HG02884 (cell line): ENCODE measurements around the gene NLGN1.
"Not testable (repeated sequence)": the region's sequence is repeated elsewhere in the genome, so short reads cannot be mapped to it uniquely, and the experiment has no call there.

Source experiments
- ATAC-seq: cut with Tn5 transposase; IDR thresholded peaks from one replicate; pipeline ENCODE4 v1.9.1; 2021; ENCODE audit warnings: mild to moderate bottlenecking, moderate library complexity; ENCODE audit not compliant: unreplicated experiment

Gene NLGN1

DNA sequence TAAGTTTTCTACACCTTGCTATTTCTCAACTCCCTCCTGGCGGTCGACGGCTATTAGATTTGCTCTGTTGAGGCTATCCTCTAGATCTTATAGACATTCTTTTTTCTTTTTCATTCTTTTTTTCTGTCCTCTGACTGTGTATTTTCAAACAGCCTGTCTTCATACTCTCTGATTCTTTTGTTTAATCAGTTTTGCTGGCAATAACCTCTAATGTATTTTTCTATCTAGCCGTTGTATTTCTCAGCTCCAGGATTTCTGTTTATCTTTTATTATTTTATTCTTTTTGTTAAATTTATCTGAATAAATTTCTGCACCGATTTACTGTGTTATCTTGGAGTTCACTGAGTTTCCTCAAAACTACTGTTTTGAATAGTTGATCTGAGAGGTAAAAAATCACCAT is 31.5 kb downstream of the NLGN1 start:
- no peak for ATAC-seq

DNA sequence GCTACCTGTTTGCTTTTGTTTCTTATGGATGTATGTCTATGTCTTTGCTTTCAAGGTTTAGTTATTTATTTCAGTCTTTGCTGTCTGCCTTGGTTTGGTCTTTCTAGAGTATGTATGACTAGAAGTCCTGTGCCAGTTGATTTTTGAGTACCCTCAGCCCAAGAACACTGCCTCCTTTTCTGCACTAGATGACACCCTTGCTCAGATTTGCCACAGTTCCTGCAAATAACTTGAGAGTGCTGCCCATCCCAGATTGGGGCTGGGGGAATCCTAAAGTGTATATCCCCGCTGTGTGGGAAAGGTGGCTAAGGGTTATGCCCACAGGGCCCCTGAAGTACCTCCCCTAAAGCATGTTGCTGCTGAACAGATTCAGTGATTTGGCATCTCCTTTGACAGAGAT is 32.0 kb downstream of the NLGN1 start:
- ATAC-seq: no peak

DNA sequence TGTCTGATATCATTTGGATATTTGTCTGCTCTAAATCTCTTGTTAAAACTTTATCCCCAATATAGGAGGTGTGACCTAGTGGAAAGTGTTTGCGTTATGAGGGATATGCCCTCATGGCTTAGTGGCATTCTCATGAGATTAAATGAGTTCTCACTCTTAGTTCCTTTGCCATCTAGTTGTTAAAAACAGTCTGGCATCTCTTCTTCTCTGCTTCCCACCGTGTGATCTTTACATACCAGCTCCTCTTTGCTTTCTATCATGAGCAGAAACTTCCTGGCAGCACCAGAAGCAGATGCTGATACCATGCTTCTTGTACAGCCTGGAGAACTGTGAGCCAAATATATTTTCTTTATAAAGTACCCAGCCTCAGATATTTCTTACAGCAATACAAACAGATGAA is 33.0 kb downstream of the NLGN1 start:
- ATAC-seq: no peak

DNA sequence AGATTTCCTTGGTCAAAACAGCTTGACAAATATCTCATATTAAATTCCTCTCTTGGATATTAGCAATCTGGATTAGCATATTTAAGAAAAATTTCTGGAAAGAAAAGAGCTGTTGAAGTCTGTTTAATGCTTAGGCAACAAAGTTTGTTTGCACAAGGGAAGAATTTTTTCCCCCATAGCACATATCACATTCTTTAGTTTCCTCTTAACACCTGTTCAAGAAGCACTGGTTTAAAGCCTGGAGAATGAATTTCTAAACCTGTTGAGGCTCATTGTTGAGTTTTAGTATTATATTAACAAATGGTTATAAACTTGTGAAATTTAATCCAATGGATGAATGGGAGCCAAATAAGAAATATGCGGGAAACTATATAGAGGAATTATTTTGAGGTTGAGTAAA is 41.5 kb downstream of the NLGN1 start:
- no peak for ATAC-seq

DNA sequence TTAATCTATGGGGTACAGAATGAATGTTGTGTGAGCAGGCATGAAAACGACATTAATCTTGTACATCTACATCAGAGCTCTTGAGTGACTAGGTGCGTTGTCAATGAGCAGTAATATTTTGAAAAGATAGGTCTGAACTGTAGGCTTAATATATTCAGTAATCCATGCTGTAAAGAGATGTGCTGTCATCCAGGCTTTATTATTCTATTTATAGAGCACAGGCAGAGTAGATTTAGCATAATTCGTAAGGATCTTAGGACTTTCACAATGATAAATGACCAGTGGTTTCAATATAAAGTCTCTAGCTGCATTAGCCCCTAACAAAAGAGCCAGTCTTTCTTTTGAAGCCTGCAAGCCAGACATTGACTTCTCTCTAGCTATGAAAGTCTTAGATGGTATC is 43.0 kb downstream of the NLGN1 start:
- ATAC-seq: no peak

DNA sequence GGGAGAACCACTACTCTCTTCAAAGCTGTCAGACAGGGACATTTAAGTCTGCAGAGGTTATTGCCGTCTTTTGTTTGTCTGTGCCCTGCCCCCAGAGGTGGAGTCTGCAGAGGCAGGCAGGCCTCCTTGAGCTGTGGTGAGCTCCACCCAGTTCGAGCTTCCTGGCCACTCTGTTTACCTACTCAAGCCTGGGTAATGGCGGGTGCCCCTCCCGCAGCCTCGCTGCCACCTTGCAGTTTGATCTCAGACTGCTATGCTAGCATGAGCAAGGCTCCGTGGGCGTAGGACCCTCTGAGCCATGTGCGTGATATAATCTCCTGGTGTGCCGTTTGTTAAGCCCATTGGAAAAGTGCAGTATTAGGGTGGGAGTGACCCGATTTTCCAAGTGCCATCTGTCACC is 54.0 kb downstream of the NLGN1 start:
- ATAC-seq: not testable (repeated sequence)

GRCh38 chr3:173463250-173463649 is 65.7 kb downstream of the NLGN1 start:
- ATAC-seq: no peak

DNA sequence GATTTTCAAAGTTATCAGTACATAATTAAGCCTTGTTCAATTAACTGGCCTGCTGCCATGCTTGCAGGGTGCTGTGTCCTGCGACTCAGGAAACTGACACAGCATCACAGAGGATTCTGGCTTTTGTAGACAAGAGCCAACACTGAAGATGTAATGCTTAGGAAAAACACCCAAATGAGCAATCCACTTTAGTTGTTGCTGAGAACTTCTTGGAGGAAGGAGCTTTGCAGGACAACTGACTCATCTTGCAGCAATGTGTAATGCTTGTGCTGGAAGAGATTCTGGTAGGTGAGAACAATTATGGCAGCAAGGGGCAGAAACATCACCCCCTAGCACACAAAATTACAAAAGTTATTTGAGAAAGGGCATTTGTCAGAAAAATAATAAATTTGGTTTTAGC is 67.6 kb downstream of the NLGN1 start:
- no peak for ATAC-seq

GRCh38 chr3:173465898-173466678 is 68.5 kb downstream of the NLGN1 start:
- no peak for ATAC-seq

DNA sequence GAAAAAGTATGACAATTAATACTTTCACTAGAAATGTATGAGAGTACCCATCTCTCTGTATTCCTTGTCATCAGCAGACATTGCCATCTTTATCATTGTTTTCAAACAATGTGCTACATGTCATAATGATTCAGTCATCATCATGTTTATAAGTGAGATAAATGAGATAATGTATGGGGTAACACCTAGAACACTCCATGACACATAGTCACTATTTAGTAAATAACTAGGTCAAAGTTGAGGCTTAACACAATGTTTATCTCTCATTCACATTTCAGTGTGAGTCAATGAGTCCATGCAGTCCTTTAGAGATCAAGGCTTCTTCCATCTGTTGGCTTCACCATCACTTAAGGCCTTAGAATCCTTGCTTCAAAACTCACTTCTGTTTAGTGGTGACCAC is 70.0 kb downstream of the NLGN1 start:
- ATAC-seq: no peak

GRCh38 chr3:173473237-173473636 is 75.7 kb downstream of the NLGN1 start:
- ATAC-seq: no peak

GRCh38 chr3:173479301-173479700 is 81.8 kb downstream of the NLGN1 start:
- ATAC-seq: no peak

DNA sequence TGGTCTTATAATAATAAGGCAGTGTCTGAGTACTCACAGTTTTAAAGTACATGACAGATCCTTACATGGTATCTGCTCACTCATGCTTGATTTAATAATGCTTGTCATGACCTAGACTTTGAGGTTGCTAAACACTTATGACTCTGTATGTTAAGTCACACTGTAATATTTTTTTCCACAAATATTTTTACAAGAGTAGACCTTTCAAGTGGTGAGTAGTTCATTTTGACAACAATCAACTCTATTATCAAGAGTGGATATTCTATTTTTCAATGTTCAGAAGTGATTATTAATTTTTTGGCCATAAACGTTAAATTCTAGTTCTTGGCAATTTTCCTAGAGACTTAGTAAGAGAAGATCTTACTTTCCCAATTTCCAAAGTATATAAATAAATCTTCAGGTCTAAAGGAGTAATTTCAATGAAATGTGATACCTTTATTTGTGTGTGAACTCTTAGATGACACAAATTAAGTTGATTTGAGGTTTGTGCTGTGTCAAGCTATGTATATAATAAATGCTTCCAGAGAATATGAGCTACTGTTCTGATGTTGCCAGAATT is 104.5 kb downstream of the NLGN1 start:
- no peak for ATAC-seq

DNA sequence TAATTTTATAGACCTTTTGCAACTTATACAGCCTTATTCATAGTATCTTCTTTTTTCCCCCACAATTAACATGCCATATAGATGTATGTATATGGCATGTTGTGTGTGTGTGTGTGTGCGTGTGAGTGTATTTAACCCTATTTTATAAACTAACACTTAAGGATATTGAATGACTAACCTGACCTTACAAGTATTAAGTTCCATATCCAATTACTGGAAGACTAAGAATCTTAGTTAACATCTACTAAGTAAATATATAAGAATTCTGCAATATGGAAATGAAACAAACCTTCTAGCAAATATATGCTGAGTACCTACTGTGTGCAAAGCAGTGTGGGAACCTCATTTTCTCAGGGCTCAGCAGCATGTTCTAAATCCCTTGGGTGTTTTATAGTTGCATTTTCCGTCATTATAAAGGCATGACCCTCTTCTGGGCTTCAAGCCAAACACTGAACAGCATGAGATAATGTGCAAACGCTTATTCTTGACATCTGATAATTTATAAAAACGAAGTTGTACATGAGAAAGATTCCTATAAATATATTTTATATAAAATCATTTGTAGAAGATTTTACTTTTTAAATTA is 105.5 kb downstream of the NLGN1 start:
- ATAC-seq: no peak

- ATAC-seq: no peak
Observed at GRCh38 chr3:173510565-173510964, 113.0 kb downstream of the NLGN1 start.

DNA sequence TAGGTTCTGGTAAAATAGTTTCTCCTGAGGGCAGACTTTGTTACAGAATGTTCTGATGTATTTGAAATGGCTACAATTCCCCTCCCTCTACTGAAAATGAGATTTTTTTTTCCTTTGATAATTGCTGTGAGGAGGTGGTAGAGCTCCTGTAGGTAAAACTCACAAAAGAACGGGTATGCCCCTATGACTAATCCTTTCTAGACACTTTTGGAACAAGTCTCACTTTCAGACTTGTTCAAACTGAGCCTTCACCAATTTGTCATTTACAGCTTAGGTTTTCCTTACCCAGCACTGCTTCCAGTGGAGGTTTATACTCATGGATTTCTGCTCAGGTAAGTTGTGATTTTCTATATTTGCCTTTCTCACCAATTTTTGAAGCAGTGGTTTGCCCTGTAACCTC is 115.6 kb downstream of the NLGN1 start:
- peak; percentile 57 for ATAC-seq

DNA sequence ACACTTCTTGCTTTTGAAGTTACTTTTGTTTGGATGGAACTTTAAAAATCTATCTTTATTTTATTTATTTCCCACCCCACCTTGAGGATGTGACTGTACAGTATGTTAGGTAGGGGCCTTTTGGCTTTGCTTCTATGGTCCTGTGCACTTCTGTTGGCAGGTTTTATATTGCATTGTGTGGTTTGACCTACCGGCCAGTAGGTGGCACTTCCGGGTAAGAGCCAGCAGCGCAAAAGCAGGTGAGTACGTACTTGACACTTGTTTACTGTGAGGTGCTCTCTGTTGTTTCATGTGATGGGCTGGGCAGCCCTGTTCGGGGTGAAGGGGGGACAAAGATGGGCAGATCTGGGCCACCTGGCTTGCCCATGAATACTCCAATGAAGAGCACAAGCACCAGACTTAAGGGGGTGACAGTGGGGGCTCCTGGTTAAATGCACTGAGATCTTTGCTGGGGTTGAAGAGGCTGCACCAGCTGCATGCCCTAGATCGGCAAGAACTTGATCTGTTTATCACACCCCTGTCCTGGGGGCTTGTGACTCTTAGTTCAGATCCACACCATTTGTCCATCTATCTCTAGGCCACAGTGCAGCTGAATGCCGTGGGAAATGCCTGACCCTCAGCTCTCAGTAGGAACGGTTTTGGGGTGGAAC is 131.6 kb downstream of the NLGN1 start:
- peak; percentile 98 for ATAC-seq

DNA sequence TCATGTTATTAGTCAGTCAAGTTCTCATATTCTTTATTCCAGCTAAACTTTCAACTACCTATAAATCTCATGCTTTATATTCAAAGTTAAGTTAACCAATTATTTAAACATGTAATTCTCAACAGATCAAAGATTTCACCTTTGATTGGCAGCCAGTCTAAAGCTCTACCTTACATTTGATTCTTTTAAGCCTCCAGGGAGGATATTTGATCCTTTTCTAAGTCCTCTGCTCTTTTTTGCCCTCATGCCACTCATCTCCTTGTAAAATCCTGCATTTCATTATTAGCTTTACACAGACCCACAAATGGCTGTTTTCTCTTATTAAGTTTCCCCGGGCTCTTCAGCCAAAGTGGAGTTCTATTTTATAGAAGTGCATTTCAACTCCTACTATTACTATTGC is 134.1 kb downstream of the NLGN1 start:
- ATAC-seq: no peak

- ATAC-seq: no peak
Observed at GRCh38 chr3:173538410-173538809, 140.9 kb downstream of the NLGN1 start.

DNA sequence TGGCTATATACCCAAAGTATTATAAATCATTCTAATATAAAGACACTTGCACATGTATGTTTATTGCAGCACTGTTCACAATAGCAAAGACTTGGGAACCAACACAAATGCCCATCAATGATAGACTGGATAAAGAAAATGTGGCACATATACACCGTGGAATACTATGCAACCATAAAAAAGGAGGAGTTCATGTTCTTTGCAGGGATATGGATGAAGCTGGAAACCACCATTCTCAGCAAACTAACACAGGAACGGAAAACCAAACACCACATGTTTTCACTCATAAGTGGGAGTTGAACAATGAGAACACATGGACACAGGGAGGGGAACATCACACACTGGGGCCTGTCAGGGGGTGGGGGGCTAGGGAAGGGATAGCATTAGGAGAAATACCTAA is 148.0 kb downstream of the NLGN1 start:
- ATAC-seq: not testable (repeated sequence)

GRCh38 chr3:173547070-173547469 is 149.5 kb downstream of the NLGN1 start:
- no peak for ATAC-seq

DNA sequence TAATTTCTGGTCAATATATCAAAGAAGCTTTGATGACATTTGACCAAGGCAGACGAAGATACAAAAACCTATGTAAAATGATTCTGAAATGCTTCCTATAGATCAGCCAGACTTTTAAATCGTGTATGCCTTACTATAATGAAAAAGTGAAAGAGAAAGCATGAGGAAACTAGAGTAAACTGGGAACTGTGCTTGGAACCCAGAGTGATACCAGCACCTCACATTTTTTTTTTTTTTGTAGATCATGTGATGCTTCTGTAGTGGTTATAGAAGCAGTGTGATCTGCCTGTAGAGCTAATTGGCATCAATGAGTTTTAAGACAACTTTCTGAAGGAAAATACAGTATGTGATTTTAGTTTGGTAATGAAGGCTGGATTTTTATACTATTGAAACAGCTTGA is 150.7 kb downstream of the NLGN1 start:
- ATAC-seq: no peak
